Keratinocyte (primary cell): Measurements from ENCODE around the gene IGSF9. TPM values are rescaled to one million over a fixed set of nuclear protein-coding genes. Genes with fewer than 3 reads are reported as not detected.
A peak's percentile ranks its signal among the peaks of the same experiment; 100 is the strongest.

ENCODE experiments used
- DNase-seq: peaks from one replicate; pipeline ENCODE4 v3.0.0-alpha.2; 2011; ENCODE audit warnings: low read depth, missing footprints, low spot score
- FAIRE-seq: peaks from 2 replicates; lab custom pipeline; 2011; peaks lifted over from hg19 to GRCh38; lab: Jason Lieb, UNC
- H2AFZ ChIP-seq: 2 replicates; pipeline ENCODE4 v1.6.0; 2012; ENCODE audit warnings: low read length, control low read depth, inconsistent platforms; ENCODE audit not compliant: control insufficient read depth
- H3K27ac ChIP-seq: 2 replicates; pipeline ENCODE4 v1.5.1; 2011; ENCODE audit warnings: low read length; ENCODE audit not compliant: control insufficient read depth, insufficient read depth
- H3K27me3 ChIP-seq: 3 replicates; pipeline ENCODE4 v1.6.0; 2011; ENCODE audit warnings: low read length; ENCODE audit not compliant: control insufficient read depth, insufficient read depth; ENCODE audit errors: extremely low read depth
- H3K36me3 ChIP-seq, 2 experiments: 2 replicates in 1 of 2; 3 replicates in 1 of 2; pipeline ENCODE4 v1.5.1; 2011; ENCODE audit warnings: low read length in 2 of 2, mild to moderate bottlenecking in 1 of 2; ENCODE audit not compliant: control insufficient read depth in 2 of 2, insufficient read depth in 2 of 2; ENCODE audit errors: extremely low read depth in 1 of 2
- H3K4me1 ChIP-seq: 3 replicates; pipeline ENCODE4 v1.5.1; 2011; ENCODE audit warnings: low read length; ENCODE audit not compliant: control insufficient read depth, insufficient read depth; ENCODE audit errors: extremely low read depth
- H3K4me2 ChIP-seq: 3 replicates; pipeline ENCODE4 v1.6.0; 2011; ENCODE audit warnings: low read depth, low read length; ENCODE audit not compliant: control insufficient read depth, insufficient read depth; ENCODE audit errors: extremely low read depth
- H3K4me3 ChIP-seq, 3 experiments: fragments of 200-600 bp in 1 of 3; sonication (generic) in 1 of 3; 2 replicates in 2 of 3; 3 replicates in 1 of 3; pipeline ENCODE4 v1.5.1; 2011 to 2016; ENCODE audit warnings: low read length in 3 of 3, mild to moderate bottlenecking in 3 of 3, control low read depth in 2 of 3, inconsistent platforms in 1 of 3, low read depth in 1 of 3, mixed read lengths in 1 of 3, mixed run types in 1 of 3, moderate library complexity in 1 of 3; ENCODE audit not compliant: control insufficient read depth in 2 of 3, insufficient read depth in 2 of 3; ENCODE audit errors: extremely low read depth in 1 of 3
- H3K79me2 ChIP-seq: 2 replicates; pipeline ENCODE4 v1.6.0; 2012; ENCODE audit warnings: low read length; ENCODE audit not compliant: control insufficient read depth, insufficient read depth
- H3K9ac ChIP-seq: 3 replicates; pipeline ENCODE4 v1.6.0; 2011; ENCODE audit warnings: low read length; ENCODE audit not compliant: control insufficient read depth, insufficient read depth; ENCODE audit errors: extremely low read depth
- H3K9me1 ChIP-seq: 3 replicates; pipeline ENCODE4 v1.6.0; 2011; ENCODE audit warnings: low read length; ENCODE audit not compliant: control insufficient read depth, insufficient read depth; ENCODE audit errors: extremely low read depth
- H3K9me3 ChIP-seq: 2 replicates; pipeline ENCODE4 v1.5.1; 2012; ENCODE audit warnings: low read depth, low read length; ENCODE audit not compliant: control insufficient read depth
- H4K20me1 ChIP-seq: 3 replicates; pipeline ENCODE4 v1.6.0; 2011; ENCODE audit warnings: low read length; ENCODE audit not compliant: control insufficient read depth, insufficient read depth; ENCODE audit errors: extremely low read depth
- CTCF ChIP-seq, 3 experiments: IDR thresholded peaks in 1 of 3; conservative IDR thresholded peaks in 1 of 3; optimal IDR thresholded peaks in 1 of 3; 2 replicates in 2 of 3; 3 replicates in 1 of 3; pipeline versions ENCODE3 to v1.5.1; 2011; ENCODE audit warnings: low read length in 3 of 3, mild to moderate bottlenecking in 3 of 3, moderate library complexity in 2 of 3, control low read depth in 1 of 3, inconsistent platforms in 1 of 3; ENCODE audit not compliant: insufficient read depth in 2 of 3; ENCODE audit errors: extremely low read depth in 1 of 3
- EZH2 ChIP-seq: IDR thresholded peaks from one replicate; pipeline ENCODE4 v1.6.1; 2012; ENCODE audit warnings: inconsistent platforms, mild to moderate bottlenecking, low read length, moderate library complexity
- dilution Hi-C: fragments of 300-500 bp; cut with MboI; formaldehyde crosslinking; loops from one replicate; pipeline ENCODE4 v1.7.0; 2020; ENCODE audit warnings: low sequenced_read_pairs; ENCODE audit not compliant: extremely low pct_ligation_motif_present
- polyA plus RNA-seq, 5 experiments: library from polyadenylated mRNA; depleted of rRNA in 3 of 5; stranded (reverse) in 3 of 5; stranded (forward) in 1 of 5; unstranded in 1 of 5; fragments of >200 nt; gene quantifications; 1 replicate in 1 of 5; 2 replicates in 3 of 5; 3 replicates in 1 of 5; pipeline versions ENCODE4 v1.2.1 to v1.2.3, GENCODE V29; 2011 to 2012; ENCODE audit warnings: missing spikeins in 2 of 5, low read depth in 1 of 5, low replicate concordance in 1 of 5

The IGSF9 gene
- polyA plus RNA-seq, 1 donor (not counting 4 experiments of a cell fraction or from before 2014, with no cell fraction given): 4.2 TPM

GRCh38 chr1:159935719-159936272 is 9.6 kb downstream of the IGSF9 start:
- Histone ChIP-seq H3K4me2 (no peak overlapping the region), H3K9me3 (no peaks in the 10 kb centered on the region), H3K79me2 (no peaks in the 10 kb centered on the region), H2AFZ (no peak overlapping the region), H3K4me3 (no peak overlapping the region), H3K27ac (no peak overlapping the region), H3K9ac (no peak overlapping the region), H3K27me3 (no peaks in the 10 kb centered on the region), H3K9me1 (no peaks in the 10 kb centered on the region), H3K4me1 (peaks cover 53% of the 10 kb centered on the region), H4K20me1 (no peaks in the 10 kb centered on the region), H3K36me3 (peaks cover 6% of the 10 kb centered on the region in 2 experiments)
- TF ChIP-seq EZH2 (no peak), CTCF (optimal IDR thresholded peaks at IDR 0.05 in 1 of 3, IDR thresholded peaks at IDR 0.05 in 1 of 3, conservative IDR thresholded peaks at IDR 0.05 in 1 of 3; ENCODE audit: extremely low read depth in 1 of 3, insufficient read depth in 2 of 3, low read length in 3 of 3) (no peak)
- dilution Hi-C loops: no loop called here
- DNase-seq: no peak
- FAIRE-seq: peak; percentile 36

GRCh38 chr1:159935305-159935704 is 10.1 kb downstream of the IGSF9 start:
- dilution Hi-C loops: no loop called here
- H3K36me3 ChIP-seq: peaks cover 6% of the 10 kb centered on the region in 2 experiments

More at GRCh38 chr1:159935305-159935704, 10.1 kb downstream of the IGSF9 start:
- Histone ChIP-seq H3K9ac (no peak overlapping the region), H2AFZ (no peak overlapping the region), H3K27me3 (no peaks in the 10 kb centered on the region), H3K9me1 (no peaks in the 10 kb centered on the region), H4K20me1 (no peaks in the 10 kb centered on the region), H3K4me3 (no peak overlapping the region), H3K4me2 (no peak overlapping the region), H3K4me1 (peaks cover 53% of the 10 kb centered on the region), H3K79me2 (no peaks in the 10 kb centered on the region), H3K27ac (no peak overlapping the region), H3K9me3 (no peaks in the 10 kb centered on the region)
- TF ChIP-seq EZH2 (no peak), CTCF (optimal IDR thresholded peaks at IDR 0.05 in 1 of 3, IDR thresholded peaks at IDR 0.05 in 1 of 3, conservative IDR thresholded peaks at IDR 0.05 in 1 of 3; ENCODE audit: extremely low read depth in 1 of 3, insufficient read depth in 2 of 3, low read length in 3 of 3) (no peak)
- FAIRE-seq (no peak), DNase-seq (no peak)
